H1 (cell line): Measurements from ENCODE around the gene PC. TPM values are rescaled to one million over a fixed set of nuclear protein-coding genes. Genes with fewer than 3 reads are reported as not detected.

ENCODE experiments used
- CBX8 ChIP-seq: fragments of 300-800, 300-1000 bp; sonication (generic); IDR thresholded peaks from 2 replicates; pipeline ENCODE4 v1.7.1; 2016; ENCODE audit warnings: low read depth, low read length, borderline replicate concordance
- KDM4A ChIP-seq: IDR thresholded peaks from one replicate; pipeline ENCODE4 v1.7.1; 2012; ENCODE audit warnings: low read depth, mild to moderate bottlenecking, moderate library complexity, low read length, inconsistent platforms; ENCODE audit not compliant: severe bottlenecking
- POLR2AphosphoS5 ChIP-seq: IDR thresholded peaks from 2 replicates; pipeline ENCODE4 v1.6.1; 2011; ENCODE audit warnings: low read depth, low read length
- RNF2 ChIP-seq: fragments of 200-900, 300-1000 bp; sonication (generic); IDR thresholded peaks from 2 replicates; pipeline ENCODE4 v1.7.1; 2016; ENCODE audit warnings: borderline replicate concordance, low read depth, mild to moderate bottlenecking, antibody characterized with exemption, low read length; ENCODE audit not compliant: poor library complexity, severe bottlenecking; ENCODE audit errors: missing control alignments
- RXRA ChIP-seq: IDR thresholded peaks from 2 replicates; pipeline ENCODE4 v1.6.1; 2011; ENCODE audit warnings: low read depth, mild to moderate bottlenecking, low read length, moderate library complexity; ENCODE audit not compliant: insufficient read depth
- SP1 ChIP-seq: IDR thresholded peaks from 2 replicates; pipeline ENCODE4 v1.6.1; 2011; ENCODE audit warnings: low read depth, low read length
- TAF7 ChIP-seq: optimal IDR thresholded peaks from 2 replicates; pipeline ENCODE3; 2011; ENCODE audit warnings: low read depth, mild to moderate bottlenecking, inconsistent platforms, low read length, moderate library complexity, borderline replicate concordance
- polyA plus RNA-seq, 7 experiments: library from polyadenylated mRNA; depleted of rRNA in 3 of 7; stranded (reverse) in 5 of 7; unstranded in 2 of 7; fragments of >200 nt in 5 of 7; fragments of 200-250 nt in 2 of 7; gene quantifications; 1 replicate in 5 of 7; 2 replicates in 1 of 7; 4 replicates in 1 of 7; pipeline versions ENCODE4 v1.2.1 to v1.2.3, GENCODE V29; 2011 to 2013; ENCODE audit warnings: missing spikeins in 2 of 7, mixed read lengths in 2 of 7
- total RNA-seq: library from RNA; stranded (reverse); fragmentation: NEBNext Ultra II Directional; extraction: Animal tissue kit (Norgen Biotek cat#: 25700); gene quantifications from 2 replicates; pipeline ENCODE4 v1.2.1, GENCODE V29; 2021
- TF ChIP-seq, protein P1 (sequence below): fragments of 300-600 bp; sonication (generic); IDR thresholded peaks from 2 replicates; pipeline ENCODE4 v1.7.1; 2012; ENCODE audit warnings: low read length, moderate library complexity, mild to moderate bottlenecking, inconsistent platforms; ENCODE audit not compliant: insufficient replicate concordance

The PC gene
- total and polyA plus RNA-seq, 2 of the 8 experiments (the other 6 are each of a cell fraction or from before 2014, with no cell fraction given): 11.5 to 27.5 TPM

- TF ChIP-seq, protein P1, sequence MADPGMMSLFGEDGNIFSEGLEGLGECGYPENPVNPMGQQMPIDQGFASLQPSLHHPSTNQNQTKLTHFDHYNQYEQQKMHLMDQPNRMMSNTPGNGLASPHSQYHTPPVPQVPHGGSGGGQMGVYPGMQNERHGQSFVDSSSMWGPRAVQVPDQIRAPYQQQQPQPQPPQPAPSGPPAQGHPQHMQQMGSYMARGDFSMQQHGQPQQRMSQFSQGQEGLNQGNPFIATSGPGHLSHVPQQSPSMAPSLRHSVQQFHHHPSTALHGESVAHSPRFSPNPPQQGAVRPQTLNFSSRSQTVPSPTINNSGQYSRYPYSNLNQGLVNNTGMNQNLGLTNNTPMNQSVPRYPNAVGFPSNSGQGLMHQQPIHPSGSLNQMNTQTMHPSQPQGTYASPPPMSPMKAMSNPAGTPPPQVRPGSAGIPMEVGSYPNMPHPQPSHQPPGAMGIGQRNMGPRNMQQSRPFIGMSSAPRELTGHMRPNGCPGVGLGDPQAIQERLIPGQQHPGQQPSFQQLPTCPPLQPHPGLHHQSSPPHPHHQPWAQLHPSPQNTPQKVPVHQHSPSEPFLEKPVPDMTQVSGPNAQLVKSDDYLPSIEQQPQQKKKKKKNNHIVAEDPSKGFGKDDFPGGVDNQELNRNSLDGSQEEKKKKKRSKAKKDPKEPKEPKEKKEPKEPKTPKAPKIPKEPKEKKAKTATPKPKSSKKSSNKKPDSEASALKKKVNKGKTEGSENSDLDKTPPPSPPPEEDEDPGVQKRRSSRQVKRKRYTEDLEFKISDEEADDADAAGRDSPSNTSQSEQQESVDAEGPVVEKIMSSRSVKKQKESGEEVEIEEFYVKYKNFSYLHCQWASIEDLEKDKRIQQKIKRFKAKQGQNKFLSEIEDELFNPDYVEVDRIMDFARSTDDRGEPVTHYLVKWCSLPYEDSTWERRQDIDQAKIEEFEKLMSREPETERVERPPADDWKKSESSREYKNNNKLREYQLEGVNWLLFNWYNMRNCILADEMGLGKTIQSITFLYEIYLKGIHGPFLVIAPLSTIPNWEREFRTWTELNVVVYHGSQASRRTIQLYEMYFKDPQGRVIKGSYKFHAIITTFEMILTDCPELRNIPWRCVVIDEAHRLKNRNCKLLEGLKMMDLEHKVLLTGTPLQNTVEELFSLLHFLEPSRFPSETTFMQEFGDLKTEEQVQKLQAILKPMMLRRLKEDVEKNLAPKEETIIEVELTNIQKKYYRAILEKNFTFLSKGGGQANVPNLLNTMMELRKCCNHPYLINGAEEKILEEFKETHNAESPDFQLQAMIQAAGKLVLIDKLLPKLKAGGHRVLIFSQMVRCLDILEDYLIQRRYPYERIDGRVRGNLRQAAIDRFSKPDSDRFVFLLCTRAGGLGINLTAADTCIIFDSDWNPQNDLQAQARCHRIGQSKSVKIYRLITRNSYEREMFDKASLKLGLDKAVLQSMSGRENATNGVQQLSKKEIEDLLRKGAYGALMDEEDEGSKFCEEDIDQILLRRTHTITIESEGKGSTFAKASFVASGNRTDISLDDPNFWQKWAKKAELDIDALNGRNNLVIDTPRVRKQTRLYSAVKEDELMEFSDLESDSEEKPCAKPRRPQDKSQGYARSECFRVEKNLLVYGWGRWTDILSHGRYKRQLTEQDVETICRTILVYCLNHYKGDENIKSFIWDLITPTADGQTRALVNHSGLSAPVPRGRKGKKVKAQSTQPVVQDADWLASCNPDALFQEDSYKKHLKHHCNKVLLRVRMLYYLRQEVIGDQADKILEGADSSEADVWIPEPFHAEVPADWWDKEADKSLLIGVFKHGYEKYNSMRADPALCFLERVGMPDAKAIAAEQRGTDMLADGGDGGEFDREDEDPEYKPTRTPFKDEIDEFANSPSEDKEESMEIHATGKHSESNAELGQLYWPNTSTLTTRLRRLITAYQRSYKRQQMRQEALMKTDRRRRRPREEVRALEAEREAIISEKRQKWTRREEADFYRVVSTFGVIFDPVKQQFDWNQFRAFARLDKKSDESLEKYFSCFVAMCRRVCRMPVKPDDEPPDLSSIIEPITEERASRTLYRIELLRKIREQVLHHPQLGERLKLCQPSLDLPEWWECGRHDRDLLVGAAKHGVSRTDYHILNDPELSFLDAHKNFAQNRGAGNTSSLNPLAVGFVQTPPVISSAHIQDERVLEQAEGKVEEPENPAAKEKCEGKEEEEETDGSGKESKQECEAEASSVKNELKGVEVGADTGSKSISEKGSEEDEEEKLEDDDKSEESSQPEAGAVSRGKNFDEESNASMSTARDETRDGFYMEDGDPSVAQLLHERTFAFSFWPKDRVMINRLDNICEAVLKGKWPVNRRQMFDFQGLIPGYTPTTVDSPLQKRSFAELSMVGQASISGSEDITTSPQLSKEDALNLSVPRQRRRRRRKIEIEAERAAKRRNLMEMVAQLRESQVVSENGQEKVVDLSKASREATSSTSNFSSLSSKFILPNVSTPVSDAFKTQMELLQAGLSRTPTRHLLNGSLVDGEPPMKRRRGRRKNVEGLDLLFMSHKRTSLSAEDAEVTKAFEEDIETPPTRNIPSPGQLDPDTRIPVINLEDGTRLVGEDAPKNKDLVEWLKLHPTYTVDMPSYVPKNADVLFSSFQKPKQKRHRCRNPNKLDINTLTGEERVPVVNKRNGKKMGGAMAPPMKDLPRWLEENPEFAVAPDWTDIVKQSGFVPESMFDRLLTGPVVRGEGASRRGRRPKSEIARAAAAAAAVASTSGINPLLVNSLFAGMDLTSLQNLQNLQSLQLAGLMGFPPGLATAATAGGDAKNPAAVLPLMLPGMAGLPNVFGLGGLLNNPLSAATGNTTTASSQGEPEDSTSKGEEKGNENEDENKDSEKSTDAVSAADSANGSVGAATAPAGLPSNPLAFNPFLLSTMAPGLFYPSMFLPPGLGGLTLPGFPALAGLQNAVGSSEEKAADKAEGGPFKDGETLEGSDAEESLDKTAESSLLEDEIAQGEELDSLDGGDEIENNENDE: no peak
- TF ChIP-seq POLR2AphosphoS5 (no peak), TAF7 (no peak), SP1 (no peak), RNF2 (no peak), KDM4A (no peak), RXRA (no peak), CBX8 (no peak)
Measured at GRCh38 chr11:67007126-67007525, 48.9 kb upstream of the PC start (continued).
